OCI-LY7 (cell line): ENCODE results near the gene WNK2.

Source experiments
- EZH2phosphoT487 ChIP-seq: fragments of 200-600 bp; sonication (generic); IDR thresholded peaks from 2 replicates; pipeline ENCODE4 v1.6.1; 2018; ENCODE audit warnings: low read depth, borderline replicate concordance, mild to moderate bottlenecking, mixed run types, antibody characterized with exemption, low read length, moderate library complexity, mixed read lengths
- TF ChIP-seq, protein P1 (sequence below): fragments of 200-600 bp; sonication (generic); conservative IDR thresholded peaks from 2 replicates; pipeline ENCODE4 v1.5.1; 2014; ENCODE audit warnings: mild to moderate bottlenecking, antibody characterized with exemption, low read length, moderate library complexity, mixed read lengths

DNA sequence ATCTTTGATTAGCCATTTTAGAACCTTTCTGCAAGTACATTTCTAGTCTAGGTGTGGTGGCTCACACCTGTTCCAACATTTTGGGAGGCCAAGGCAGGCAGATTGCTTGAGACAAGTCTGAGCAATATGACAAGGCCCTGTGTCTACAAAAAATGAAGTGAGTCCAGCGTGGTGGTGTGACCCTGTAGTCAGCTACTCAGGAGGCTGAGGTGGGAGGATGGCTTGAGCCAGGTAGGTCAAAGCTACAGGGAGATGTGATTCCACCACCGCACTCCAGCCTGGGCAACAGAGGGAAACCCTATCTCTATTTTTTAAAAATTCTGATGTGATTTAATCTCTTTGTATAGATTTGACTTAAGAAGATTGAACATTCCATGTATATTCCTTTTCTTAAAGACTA is 171.9 kb downstream of the WNK2 start:
- TF ChIP-seq, protein P1, sequence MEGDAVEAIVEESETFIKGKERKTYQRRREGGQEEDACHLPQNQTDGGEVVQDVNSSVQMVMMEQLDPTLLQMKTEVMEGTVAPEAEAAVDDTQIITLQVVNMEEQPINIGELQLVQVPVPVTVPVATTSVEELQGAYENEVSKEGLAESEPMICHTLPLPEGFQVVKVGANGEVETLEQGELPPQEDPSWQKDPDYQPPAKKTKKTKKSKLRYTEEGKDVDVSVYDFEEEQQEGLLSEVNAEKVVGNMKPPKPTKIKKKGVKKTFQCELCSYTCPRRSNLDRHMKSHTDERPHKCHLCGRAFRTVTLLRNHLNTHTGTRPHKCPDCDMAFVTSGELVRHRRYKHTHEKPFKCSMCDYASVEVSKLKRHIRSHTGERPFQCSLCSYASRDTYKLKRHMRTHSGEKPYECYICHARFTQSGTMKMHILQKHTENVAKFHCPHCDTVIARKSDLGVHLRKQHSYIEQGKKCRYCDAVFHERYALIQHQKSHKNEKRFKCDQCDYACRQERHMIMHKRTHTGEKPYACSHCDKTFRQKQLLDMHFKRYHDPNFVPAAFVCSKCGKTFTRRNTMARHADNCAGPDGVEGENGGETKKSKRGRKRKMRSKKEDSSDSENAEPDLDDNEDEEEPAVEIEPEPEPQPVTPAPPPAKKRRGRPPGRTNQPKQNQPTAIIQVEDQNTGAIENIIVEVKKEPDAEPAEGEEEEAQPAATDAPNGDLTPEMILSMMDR = no peak
- TF ChIP-seq EZH2phosphoT487 = no peak
